ENCODE measurements around the gene TMBIM1.

DNA sequence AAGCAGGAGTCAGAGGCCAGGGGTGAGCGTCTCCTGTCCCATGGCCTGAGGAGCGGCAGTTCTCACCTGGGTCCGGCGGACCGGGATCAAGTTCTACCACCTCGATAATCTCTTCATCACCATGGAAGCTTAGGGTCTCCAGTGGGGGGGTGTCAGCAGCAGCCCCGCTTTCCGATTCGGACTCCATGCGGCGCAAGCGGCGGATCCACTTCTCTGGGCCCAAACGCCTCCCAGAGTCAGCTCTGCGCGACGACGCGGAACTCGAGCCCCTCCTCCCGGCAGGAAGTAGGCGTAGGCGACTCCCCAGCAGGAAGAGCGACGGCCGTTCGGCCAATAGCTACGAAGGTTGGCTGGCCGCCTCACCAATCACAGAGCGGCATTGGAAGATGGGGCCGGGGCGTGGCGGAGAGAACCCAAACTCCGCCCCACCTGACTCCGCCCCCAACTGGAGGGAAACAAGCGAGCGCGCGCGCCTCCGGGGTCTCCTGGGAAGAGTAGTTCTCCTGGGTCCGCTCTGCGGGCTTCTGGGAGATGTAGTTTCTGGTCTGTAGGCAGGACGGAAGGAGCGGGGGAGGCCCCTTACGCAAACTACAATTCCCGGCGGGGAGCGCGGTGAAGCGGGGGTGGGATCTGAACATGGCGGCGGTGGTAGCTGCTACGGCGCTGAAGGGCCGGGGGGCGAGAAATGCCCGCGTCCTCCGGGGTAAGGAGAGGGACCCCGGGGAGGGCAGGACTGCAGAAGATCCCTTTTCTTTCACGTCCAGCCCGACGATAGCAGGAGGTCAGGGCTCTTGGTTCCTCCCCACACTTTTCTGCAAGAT lies 22.2 kb downstream of the TMBIM1 start, which contains the start of the genes AAMP and PNKD:
- TF ChIP-seq POLR2AphosphoS5 (IDR thresholded peaks at IDR 0.05; ENCODE audit: low read depth, low read length) (peak; percentile 66; the same call in 1 of the 2 replicates), REST (IDR thresholded peaks at IDR 0.05; ENCODE audit: insufficient read depth in 1 of 2, low read depth in 2 of 2, low read length in 2 of 2) (no peak), TAF1 (IDR thresholded peaks at IDR 0.05; ENCODE audit: borderline replicate concordance, insufficient read depth, low read length) (peak; percentile 47; the same call in 1 of the 2 replicates)

Measured in PFSK-1 (cell line).